Ishikawa (cell line): ENCODE measurements around the gene SLC1A2.

Experiments used
- CEBPB ChIP-seq: IDR thresholded peaks from 2 replicates; pipeline ENCODE4 v1.6.1; 2012
- CREB1 ChIP-seq: IDR thresholded peaks from 2 replicates; pipeline ENCODE4 v1.6.1; 2012; ENCODE audit warnings: low read depth
- EGR1 ChIP-seq: IDR thresholded peaks from 2 replicates; pipeline ENCODE4 v1.6.1; 2012
- EP300 ChIP-seq: IDR thresholded peaks from 2 replicates; pipeline ENCODE4 v1.6.1; 2012; ENCODE audit warnings: borderline replicate concordance
- FOXM1 ChIP-seq: IDR thresholded peaks from 2 replicates; pipeline ENCODE4 v1.6.1; 2012; ENCODE audit warnings: low read depth, borderline replicate concordance
- MAX ChIP-seq: IDR thresholded peaks from 2 replicates; pipeline ENCODE4 v1.6.1; 2012
- NFIC ChIP-seq: IDR thresholded peaks from 2 replicates; pipeline ENCODE4 v1.6.1; 2012
- RAD21 ChIP-seq: IDR thresholded peaks from 2 replicates; pipeline ENCODE4 v1.6.1; 2012; ENCODE audit warnings: low read depth
- REST ChIP-seq: IDR thresholded peaks from 2 replicates; pipeline ENCODE4 v1.6.1; 2012; ENCODE audit warnings: low read depth, mild to moderate bottlenecking
- TAF1 ChIP-seq: IDR thresholded peaks from 2 replicates; pipeline ENCODE4 v1.6.1; 2012; ENCODE audit warnings: low read depth, mild to moderate bottlenecking
- TCF12 ChIP-seq: IDR thresholded peaks from 2 replicates; pipeline ENCODE4 v1.6.1; 2012; ENCODE audit warnings: low read depth
- TEAD4 ChIP-seq: IDR thresholded peaks from 2 replicates; pipeline ENCODE4 v1.6.1; 2012
- USF1 ChIP-seq: IDR thresholded peaks from 2 replicates; pipeline ENCODE4 v1.6.1; 2012
- YY1 ChIP-seq: IDR thresholded peaks from 2 replicates; pipeline ENCODE4 v1.6.1; 2012; ENCODE audit warnings: low read depth
- ZBTB7A ChIP-seq: IDR thresholded peaks from 2 replicates; pipeline ENCODE4 v1.6.1; 2012; ENCODE audit warnings: low read depth

SLC1A2 gene

GRCh38 chr11:35381709-35382322 lies 37.5 kb downstream of the SLC1A2 start:
- no peak for TF ChIP-seq EP300

- TF ChIP-seq EP300 = no peak
- no peak for TF ChIP-seq TCF12
- TF ChIP-seq MAX = no peak
- TF ChIP-seq USF1 = no peak
- no peak for TF ChIP-seq TAF1
- no peak for TF ChIP-seq FOXM1
- no peak for TF ChIP-seq RAD21
- TF ChIP-seq CEBPB = no peak
- TF ChIP-seq TEAD4 = no peak
- TF ChIP-seq NFIC = no peak
- no peak for TF ChIP-seq YY1
- TF ChIP-seq REST = no peak
- no peak for TF ChIP-seq EGR1
- no peak for TF ChIP-seq ZBTB7A
- TF ChIP-seq CREB1 = no peak
These were observed 38.8 kb downstream of the SLC1A2 start for GRCh38 chr11:35380603-35381002.

GRCh38 chr11:35377262-35377661 lies 42.1 kb downstream of the SLC1A2 start:
- TF ChIP-seq EGR1 (no peak), FOXM1 (no peak), TEAD4 (no peak), REST (no peak), CREB1 (no peak), MAX (no peak), TAF1 (no peak), EP300 (no peak), YY1 (no peak), ZBTB7A (no peak)

- TF ChIP-seq CREB1 (no peak), RAD21 (no peak), CEBPB (no peak), EGR1 (no peak), MAX (no peak), USF1 (no peak), REST (no peak), NFIC (no peak), YY1 (no peak), FOXM1 (no peak), TCF12 (no peak), EP300 (no peak), TAF1 (no peak), ZBTB7A (no peak), TEAD4 (no peak)
These were observed 42.7 kb downstream of the SLC1A2 start for GRCh38 chr11:35376613-35377012.
